ENCODE measurements around the gene MUC4.

The MUC4 gene

GRCh38 chr3:195755791-195756676 is 55.7 kb downstream of the MUC4 start:
- DNase-seq (ENCODE audit: low read depth): no peak
- TF ChIP-seq CTCF (conservative IDR thresholded peaks at IDR 0.05; ENCODE audit: low read length): no peak
- H3K4me3 ChIP-seq (ENCODE audit: low read length): no peak overlapping the region

GRCh38 chr3:195755391-195755790 is 56.3 kb downstream of the MUC4 start:
- no peak for TF ChIP-seq CTCF (conservative IDR thresholded peaks at IDR 0.05; ENCODE audit: low read length)
- DNase-seq (ENCODE audit: low read depth): no peak
- H3K4me3 ChIP-seq (ENCODE audit: low read length): no peak overlapping the region

- DNase-seq (ENCODE audit: low read depth): no peak
- H3K4me3 ChIP-seq (ENCODE audit: low read length): no peak overlapping the region
- TF ChIP-seq CTCF (conservative IDR thresholded peaks at IDR 0.05; ENCODE audit: low read length): no peak
Measured at GRCh38 chr3:195754906-195755305, 56.8 kb downstream of the MUC4 start.

GRCh38 chr3:195754141-195754540 is 57.6 kb downstream of the MUC4 start:
- H3K4me3 ChIP-seq (ENCODE audit: low read length): no peak overlapping the region
- DNase-seq (ENCODE audit: low read depth): no peak
- TF ChIP-seq CTCF (conservative IDR thresholded peaks at IDR 0.05; ENCODE audit: low read length): no peak

- H3K4me3 ChIP-seq (ENCODE audit: low read length): no peak overlapping the region
- no peak for TF ChIP-seq CTCF (conservative IDR thresholded peaks at IDR 0.05; ENCODE audit: low read length)
- no peak for DNase-seq (ENCODE audit: low read depth)
Measured at GRCh38 chr3:195753581-195753980, 58.1 kb downstream of the MUC4 start.

- no peak for DNase-seq (ENCODE audit: low read depth)
- H3K4me3 ChIP-seq (ENCODE audit: low read length): no peak overlapping the region
- no peak for TF ChIP-seq CTCF (conservative IDR thresholded peaks at IDR 0.05; ENCODE audit: low read length)
Measured at GRCh38 chr3:195752546-195753331, 59.0 kb downstream of the MUC4 start.

Measured in AG10803 (cell line).